ENCODE measurements around the gene ABO. TPM values are rescaled to one million over a fixed set of nuclear protein-coding genes. Genes with fewer than 3 reads are reported as not detected.
"Not testable (repeated sequence)": the region's sequence is repeated elsewhere in the genome, so short reads cannot be mapped to it uniquely, and the experiment has no call there.

ABO gene
- total RNA-seq, 1 experiment from 2014 or later: 0.96 TPM

DNA sequence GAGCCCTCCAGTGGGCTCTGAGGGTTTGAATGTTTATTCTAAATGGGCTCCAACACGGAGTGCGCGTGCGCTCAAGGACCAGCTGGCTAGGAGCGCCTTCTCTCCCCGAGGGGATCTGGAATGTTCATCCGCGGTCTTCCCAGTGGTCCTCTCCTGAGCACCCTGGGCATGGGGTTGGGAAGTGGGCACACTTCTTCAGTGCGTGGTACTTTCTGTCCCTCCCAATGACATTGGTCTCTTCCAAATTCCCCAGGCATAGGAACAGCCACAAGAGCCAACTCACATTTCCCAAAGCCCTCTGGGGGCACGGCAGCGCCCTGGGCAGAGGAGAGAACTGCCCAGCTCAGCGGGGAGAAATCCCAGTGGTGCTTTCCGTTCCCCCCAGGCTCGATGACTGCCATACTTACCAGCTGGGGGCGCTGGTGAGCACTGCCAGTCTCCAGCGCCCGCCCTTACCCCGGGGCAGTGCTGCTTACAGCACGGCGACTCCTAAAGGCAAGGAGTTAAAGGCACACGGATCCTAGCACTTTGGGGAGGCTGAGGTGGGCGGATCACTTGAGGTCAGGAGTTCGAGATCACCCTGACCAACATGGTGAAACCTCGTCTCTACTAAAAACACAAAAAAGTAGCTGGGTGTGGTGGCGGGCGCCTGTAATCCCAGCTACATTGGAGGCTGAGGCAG, 36.0 kb downstream of the ABO start:
- DNase-seq: peak in 1 of 2 experiments; percentile 83
- no peaks in the 10 kb centered on the region for H4K20me1 ChIP-seq (ENCODE audit: insufficient read depth)
- H3K9me2 ChIP-seq (ENCODE audit: insufficient read depth): no peaks in the 10 kb centered on the region
- no peaks in the 10 kb centered on the region for H3K36me3 ChIP-seq (ENCODE audit: low read depth)
- no peak overlapping the region for H2AFZ ChIP-seq
- H3K27ac ChIP-seq: no peak overlapping the region
- CTCF ChIA-PET: interaction anchor here (0.9 to 1.5 kb wide), 7 partner anchors 12 to 91 kb away, joined by 4 to 10 read pairs (median 5); no protein-coding TSS in a partner anchor
- no peaks in the 10 kb centered on the region for H3K79me2 ChIP-seq (ENCODE audit: low read depth)
- no peak overlapping the region for H3K4me3 ChIP-seq
- H3K27me3 ChIP-seq (ENCODE audit: insufficient read depth, low read depth): no peaks in the 10 kb centered on the region
- 0 out of 2 replicates have a peak, but pooled peaks cover 3% of the 10 kb centered on the region for H3F3A ChIP-seq (ENCODE audit: insufficient read depth, low read depth)
- no TSS peak for BruUV-seq (replicated peaks)
- H3K4me1 ChIP-seq (replicated peaks; ENCODE audit: insufficient read depth): no peaks in the 10 kb centered on the region
- POLR2A ChIA-PET (ENCODE audit: unreplicated experiment): interaction anchor here (0.6 kb wide), 1 partner anchor 116 kb away, joined by 18 read pairs; no protein-coding TSS in a partner anchor
- intact Hi-C loops (cut with micrococcal nuclease; ENCODE audit: unreplicated experiment): loop anchor here (1.0 kb wide), 2 partner anchors 51 to 90 kb away; no protein-coding TSS in a partner anchor
- no peak for TF ChIP-seq EZH2 (IDR thresholded peaks at IDR 0.05; ENCODE audit: low read depth)
- TF ChIP-seq, protein P1, sequence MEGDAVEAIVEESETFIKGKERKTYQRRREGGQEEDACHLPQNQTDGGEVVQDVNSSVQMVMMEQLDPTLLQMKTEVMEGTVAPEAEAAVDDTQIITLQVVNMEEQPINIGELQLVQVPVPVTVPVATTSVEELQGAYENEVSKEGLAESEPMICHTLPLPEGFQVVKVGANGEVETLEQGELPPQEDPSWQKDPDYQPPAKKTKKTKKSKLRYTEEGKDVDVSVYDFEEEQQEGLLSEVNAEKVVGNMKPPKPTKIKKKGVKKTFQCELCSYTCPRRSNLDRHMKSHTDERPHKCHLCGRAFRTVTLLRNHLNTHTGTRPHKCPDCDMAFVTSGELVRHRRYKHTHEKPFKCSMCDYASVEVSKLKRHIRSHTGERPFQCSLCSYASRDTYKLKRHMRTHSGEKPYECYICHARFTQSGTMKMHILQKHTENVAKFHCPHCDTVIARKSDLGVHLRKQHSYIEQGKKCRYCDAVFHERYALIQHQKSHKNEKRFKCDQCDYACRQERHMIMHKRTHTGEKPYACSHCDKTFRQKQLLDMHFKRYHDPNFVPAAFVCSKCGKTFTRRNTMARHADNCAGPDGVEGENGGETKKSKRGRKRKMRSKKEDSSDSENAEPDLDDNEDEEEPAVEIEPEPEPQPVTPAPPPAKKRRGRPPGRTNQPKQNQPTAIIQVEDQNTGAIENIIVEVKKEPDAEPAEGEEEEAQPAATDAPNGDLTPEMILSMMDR (conservative IDR thresholded peaks at IDR 0.05): peak; percentile 71
- H3K4me2 ChIP-seq: no peak overlapping the region
- no peaks in the 10 kb centered on the region for H3K9me3 ChIP-seq (ENCODE audit: insufficient read depth, low read depth)

DNA sequence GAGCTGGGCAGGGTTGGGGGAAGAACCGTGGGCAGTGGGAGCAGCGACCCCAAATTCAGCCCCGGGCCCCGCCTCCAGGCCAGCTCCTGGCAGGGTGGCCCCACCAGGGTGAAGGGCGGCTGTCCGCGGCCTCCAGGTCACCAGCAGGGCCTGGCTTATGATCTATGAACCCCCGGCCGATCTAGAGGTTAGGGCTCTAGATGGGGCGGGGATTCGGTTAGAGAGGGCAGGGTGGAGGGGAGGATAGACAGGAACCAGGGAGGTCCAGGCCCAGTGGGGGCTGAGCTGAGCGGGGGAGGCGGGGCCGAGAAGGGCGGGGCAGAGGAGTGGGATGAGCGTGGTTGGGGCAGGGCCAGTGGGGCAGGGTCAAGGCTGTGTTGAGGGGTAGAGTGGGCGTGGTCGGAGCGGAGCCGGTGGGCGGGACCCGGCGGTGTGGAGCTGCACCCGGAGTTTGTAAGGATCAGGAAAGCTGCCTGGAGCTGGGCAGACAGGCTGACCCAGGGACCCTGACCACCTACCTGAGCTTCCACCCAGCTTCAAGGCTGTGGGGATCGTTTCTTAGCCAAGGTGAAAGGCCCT, 36.6 kb downstream of the ABO start:
- Histone ChIP-seq H2AFZ (no peak overlapping the region), H4K20me1 (ENCODE audit: insufficient read depth) (no peaks in the 10 kb centered on the region), H3K9me2 (ENCODE audit: insufficient read depth) (no peaks in the 10 kb centered on the region), H3K36me3 (ENCODE audit: low read depth) (no peaks in the 10 kb centered on the region), H3K27me3 (ENCODE audit: insufficient read depth, low read depth) (no peaks in the 10 kb centered on the region), H3K79me2 (ENCODE audit: low read depth) (no peaks in the 10 kb centered on the region), H3K4me3 (no peak overlapping the region), H3F3A (ENCODE audit: insufficient read depth, low read depth) (0 out of 2 replicates have a peak, but pooled peaks cover 3% of the 10 kb centered on the region), H3K27ac (no peak overlapping the region), H3K9me3 (ENCODE audit: insufficient read depth, low read depth) (no peaks in the 10 kb centered on the region), H3K4me1 (replicated peaks; ENCODE audit: insufficient read depth) (no peaks in the 10 kb centered on the region), H3K4me2 (no peak overlapping the region)
- no TSS peak for BruUV-seq (replicated peaks)
- no peak for TF ChIP-seq EZH2 (IDR thresholded peaks at IDR 0.05; ENCODE audit: low read depth)
- TF ChIP-seq, protein P1 (conservative IDR thresholded peaks at IDR 0.05): no peak
- ChIA-PET CTCF (interaction anchor here (0.9 to 1.5 kb wide), 7 partner anchors 12 to 92 kb away, joined by 4 to 10 read pairs (median 5); no protein-coding TSS in a partner anchor), POLR2A (ENCODE audit: unreplicated experiment) (interaction anchor here (0.6 kb wide), 1 partner anchor 14 kb away, joined by 6 read pairs; no protein-coding TSS in a partner anchor)
- peak in 1 of 2 experiments; percentile 78 for DNase-seq
- intact Hi-C loops (cut with micrococcal nuclease; ENCODE audit: unreplicated experiment): no loop called here

DNA sequence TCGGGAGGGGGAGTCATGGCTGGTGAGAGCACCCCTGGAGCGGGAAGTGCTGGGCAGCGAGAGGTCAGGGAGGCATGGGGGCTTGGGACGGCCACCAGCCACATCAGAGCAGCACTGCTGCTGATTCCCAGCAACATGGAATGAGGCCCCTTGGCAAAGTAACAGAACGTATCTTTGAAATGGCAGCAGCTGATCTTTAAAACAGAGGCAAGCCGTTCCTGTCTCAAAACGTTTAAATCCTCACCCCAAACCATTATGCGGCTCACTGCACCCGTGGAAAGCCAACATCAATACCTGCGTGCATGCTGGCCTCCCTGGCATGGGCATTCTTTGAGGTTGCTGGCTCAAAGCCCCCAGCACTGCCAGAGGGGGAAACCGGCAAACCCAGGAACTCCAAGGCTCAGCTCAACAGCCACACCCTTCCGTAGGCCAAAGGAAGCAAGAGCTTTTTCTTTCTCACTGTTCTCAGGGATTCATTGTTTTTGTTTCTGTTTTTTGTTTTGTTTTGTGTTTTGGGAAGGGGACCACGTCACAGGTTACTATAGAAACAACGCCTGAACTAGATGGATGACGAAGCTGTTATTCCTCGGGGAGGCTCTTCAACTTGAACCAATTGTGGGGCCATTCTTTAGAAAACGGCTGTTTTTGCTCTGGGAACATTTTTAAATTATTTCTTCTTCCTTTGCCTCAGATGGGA, 37.8 kb downstream of the ABO start:
- H3K27me3 ChIP-seq (ENCODE audit: insufficient read depth, low read depth): no peaks in the 10 kb centered on the region
- H3K27ac ChIP-seq: no peak overlapping the region
- no peaks in the 10 kb centered on the region for H3K9me2 ChIP-seq (ENCODE audit: insufficient read depth)
- H4K20me1 ChIP-seq (ENCODE audit: insufficient read depth): no peaks in the 10 kb centered on the region
- peak in 1 of 2 experiments; percentile 29 for DNase-seq
- ChIA-PET POLR2A (ENCODE audit: unreplicated experiment) (interaction anchor here (0.6 to 0.7 kb wide), 2 partner anchors 20 to 98 kb away, joined by 4 to 9 read pairs; no protein-coding TSS in a partner anchor), CTCF (interaction anchor here (1.1 kb wide), 1 partner anchor 49 kb away, joined by 3 read pairs; no protein-coding TSS in a partner anchor)
- no peak overlapping the region for H3K4me3 ChIP-seq
- H3K4me2 ChIP-seq: no peak overlapping the region
- no peaks in the 10 kb centered on the region for H3K4me1 ChIP-seq (replicated peaks; ENCODE audit: insufficient read depth)
- TF ChIP-seq, protein P1 (conservative IDR thresholded peaks at IDR 0.05): no peak
- TF ChIP-seq EZH2 (IDR thresholded peaks at IDR 0.05; ENCODE audit: low read depth): no peak
- intact Hi-C loops (cut with micrococcal nuclease; ENCODE audit: unreplicated experiment): no loop called here
- H3K79me2 ChIP-seq (ENCODE audit: low read depth): no peaks in the 10 kb centered on the region
- H3F3A ChIP-seq (ENCODE audit: insufficient read depth, low read depth): 0 out of 2 replicates have a peak, but pooled peaks cover 3% of the 10 kb centered on the region
- no peaks in the 10 kb centered on the region for H3K36me3 ChIP-seq (ENCODE audit: low read depth)
- H3K9me3 ChIP-seq (ENCODE audit: insufficient read depth, low read depth): no peaks in the 10 kb centered on the region
- no TSS peak for BruUV-seq (replicated peaks)
- H2AFZ ChIP-seq: no peak overlapping the region

DNA sequence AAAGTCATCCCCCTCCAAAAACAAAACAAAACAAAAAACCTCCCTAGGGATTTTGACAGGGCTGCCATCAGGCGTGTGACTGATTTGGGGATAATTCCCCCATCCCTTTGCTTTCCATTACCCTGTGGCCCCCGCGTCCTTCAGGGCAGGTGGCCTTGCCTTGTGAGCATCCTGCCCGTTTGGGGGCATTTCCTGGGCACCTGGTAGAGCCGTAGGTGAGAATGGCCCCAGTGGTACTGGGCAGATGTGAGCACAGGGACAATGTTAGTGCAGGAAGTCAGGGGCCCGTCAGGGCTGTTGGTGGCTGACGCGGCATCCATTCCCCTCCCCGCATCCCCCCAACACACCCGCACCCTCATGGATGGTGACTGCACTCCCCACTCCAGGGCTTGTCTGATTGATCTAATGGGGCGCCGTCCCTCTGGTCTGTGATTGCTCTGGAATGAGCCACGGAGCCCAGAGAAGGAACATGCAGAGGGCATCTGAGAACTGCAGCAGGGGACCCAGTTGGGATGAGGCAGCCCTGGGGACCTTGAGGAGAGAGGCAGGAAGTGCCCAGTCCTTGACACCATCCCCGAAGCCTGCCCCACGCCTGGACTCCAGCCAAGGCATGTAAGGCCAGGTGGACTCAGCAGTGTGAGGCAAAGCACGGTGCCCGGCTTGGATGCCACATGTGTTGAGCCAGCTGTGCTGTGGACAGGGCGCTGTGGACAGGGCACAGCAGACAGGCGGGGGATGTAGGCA, 38.5 kb downstream of the ABO start:
- H3K36me3 ChIP-seq (ENCODE audit: low read depth); DNase-seq; H3F3A ChIP-seq (ENCODE audit: insufficient read depth, low read depth); H3K4me3 ChIP-seq; H3K27ac ChIP-seq; BruUV-seq (replicated peaks); H3K4me1 ChIP-seq (replicated peaks; ENCODE audit: insufficient read depth); H2AFZ ChIP-seq; intact Hi-C loops (cut with micrococcal nuclease; ENCODE audit: unreplicated experiment); H4K20me1 ChIP-seq (ENCODE audit: insufficient read depth); H3K9me2 ChIP-seq (ENCODE audit: insufficient read depth); H3K79me2 ChIP-seq (ENCODE audit: low read depth); H3K27me3 ChIP-seq (ENCODE audit: insufficient read depth, low read depth); H3K4me2 ChIP-seq; H3K9me3 ChIP-seq (ENCODE audit: insufficient read depth, low read depth): not testable (repeated sequence)
- CTCF ChIA-PET: interaction anchor here (1.1 kb wide), 1 partner anchor 48 kb away, joined by 3 read pairs; no protein-coding TSS in a partner anchor
- POLR2A ChIA-PET (ENCODE audit: unreplicated experiment): interaction anchor here (0.6 kb wide), 1 partner anchor 99 kb away, joined by 4 read pairs; no protein-coding TSS in a partner anchor
